SK-N-SH (cell line): ENCODE results near the gene CSNK1G2. TPM values are rescaled to one million over a fixed set of nuclear protein-coding genes. Genes with fewer than 3 reads are reported as not detected.

ENCODE experiments used
- CTCF ChIA-PET: fragments of 300-600, 350-600 bp; formaldehyde crosslinking; extraction: SDS; loops from one replicate; lab custom pipeline; 2021; lab: Yijun Ruan, JAX
- POLR2A ChIA-PET: fragments of 350-600 bp; sonication (Branson Sonifier 250); formaldehyde crosslinking; extraction: SDS; loops from one replicate; lab custom pipeline; 2020; ENCODE audit warnings: antibody characterized with exemption, inconsistent platforms; lab: Yijun Ruan, JAX
- DNase-seq: peaks from one replicate; pipeline ENCODE4 v3.0.0; 2012
- H2AFZ ChIP-seq: fragments of 200-600 bp; sonication (generic); 2 replicates; pipeline ENCODE4 v1.8.1; 2016; ENCODE audit warnings: antibody characterized with exemption, mild to moderate bottlenecking, low read depth
- H3F3A ChIP-seq: fragments of 200-600 bp; sonication (generic); replicated peaks from 2 replicates; pipeline ENCODE3; 2016; ENCODE audit warnings: antibody characterized with exemption, mild to moderate bottlenecking; ENCODE audit not compliant: insufficient read depth
- H3K27ac ChIP-seq, 2 experiments: fragments of 200-500 bp in 1 of 2; fragments of 200-600 bp in 1 of 2; sonication (Bioruptor generic) in 1 of 2; sonication (generic), shearing (Covaris generic) in 1 of 2; 2 replicates each; pipeline versions ENCODE4 v1.5.1 to v1.6.1; 2014 to 2016; ENCODE audit warnings: low read depth in 2 of 2, inconsistent platforms in 1 of 2, low read length in 1 of 2, mild to moderate bottlenecking in 1 of 2, mixed read lengths in 1 of 2
- H3K27me3 ChIP-seq: fragments of 200-600 bp; sonication (generic), shearing (Covaris generic); 2 replicates; pipeline ENCODE4 v1.6.1; 2016; ENCODE audit warnings: mixed run types; ENCODE audit not compliant: insufficient read depth
- H3K36me3 ChIP-seq, 2 experiments: fragments of 200-500 bp in 1 of 2; fragments of 200-600 bp in 1 of 2; sonication (Bioruptor generic) in 1 of 2; sonication (generic) in 1 of 2; replicated peaks in 1 of 2; 2 replicates each; pipeline versions ENCODE3 to v1.5.1; 2014 to 2016; ENCODE audit warnings: low read length in 1 of 2, mild to moderate bottlenecking in 1 of 2; ENCODE audit not compliant: insufficient read depth in 2 of 2, control insufficient read depth in 1 of 2
- H3K4me1 ChIP-seq, 2 experiments: fragments of 200-500 bp in 1 of 2; fragments of 200-600 bp in 1 of 2; sonication (Bioruptor generic) in 1 of 2; sonication (generic), shearing (Covaris generic) in 1 of 2; 2 replicates each; pipeline versions ENCODE4 v1.5.1 to v1.6.1; 2014 to 2016; ENCODE audit warnings: low read depth in 1 of 2, low read length in 1 of 2, mixed run types in 1 of 2; ENCODE audit not compliant: insufficient read depth in 2 of 2, control insufficient read depth in 1 of 2
- H3K4me2 ChIP-seq: fragments of 200-600 bp; sonication (generic), shearing (Covaris generic); 2 replicates; pipeline ENCODE4 v1.6.1; 2017; ENCODE audit warnings: mixed run types
- H3K4me3 ChIP-seq, 2 experiments: fragments of 200-500 bp in 1 of 2; fragments of 200-600 bp in 1 of 2; sonication (Bioruptor generic) in 1 of 2; sonication (generic), shearing (Covaris generic) in 1 of 2; 2 replicates each; pipeline versions ENCODE4 v1.5.1 to v1.8.1; 2014 to 2016; ENCODE audit warnings: low read depth in 2 of 2, inconsistent platforms in 1 of 2, low read length in 1 of 2, mild to moderate bottlenecking in 1 of 2, mixed read lengths in 1 of 2, moderate library complexity in 1 of 2
- H3K79me2 ChIP-seq: fragments of 200-600 bp; sonication (generic); 2 replicates; pipeline ENCODE4 v1.8.1; 2017; ENCODE audit warnings: mild to moderate bottlenecking; ENCODE audit not compliant: insufficient read depth
- H3K9ac ChIP-seq: fragments of 200-600 bp; sonication (generic); 2 replicates; pipeline ENCODE4 v1.6.1; 2017; ENCODE audit warnings: mixed run types
- H3K9me2 ChIP-seq: fragments of 200-600 bp; sonication (generic); 2 replicates; pipeline ENCODE4 v1.6.1; 2017; ENCODE audit warnings: mixed run types
- H3K9me3 ChIP-seq: fragments of 200-600 bp; sonication (generic); 2 replicates; pipeline ENCODE4 v1.6.1; 2017; ENCODE audit warnings: mixed run types, mild to moderate bottlenecking, moderate library complexity
- H4K20me1 ChIP-seq: fragments of 200-600 bp; sonication (generic); 2 replicates; pipeline ENCODE4 v1.6.1; 2017; ENCODE audit warnings: mild to moderate bottlenecking, mixed run types; ENCODE audit not compliant: insufficient read depth
- CHD2 ChIP-seq: fragments of 150-350 bp; IDR thresholded peaks from 2 replicates; pipeline ENCODE4 v1.6.1; 2018; ENCODE audit warnings: low read length; ENCODE audit not compliant: partially characterized antibody
- ELF1 ChIP-seq: IDR thresholded peaks from 2 replicates; pipeline ENCODE4 v1.4.0; 2012
- EP300 ChIP-seq, 2 experiments: IDR thresholded peaks; 2 replicates each; pipeline versions ENCODE4 v1.4.0 to v1.6.1; 2012; ENCODE audit warnings: borderline replicate concordance in 1 of 2, low read depth in 1 of 2, low read length in 1 of 2
- FOSL2 ChIP-seq: IDR thresholded peaks from 2 replicates; pipeline ENCODE4 v1.4.0; 2012; ENCODE audit warnings: low read depth, mild to moderate bottlenecking, moderate library complexity, borderline replicate concordance
- MXI1 ChIP-seq: IDR thresholded peaks from 2 replicates; pipeline ENCODE4 v1.6.1; 2012; ENCODE audit warnings: mild to moderate bottlenecking, low read depth, low read length, improper control_type of control experiment
- NFIC ChIP-seq: IDR thresholded peaks from 2 replicates; pipeline ENCODE4 v1.4.0; 2012; ENCODE audit warnings: borderline replicate concordance
- POLR2AphosphoS5 ChIP-seq: IDR thresholded peaks from 2 replicates; pipeline ENCODE4 v1.6.1; 2012; ENCODE audit warnings: low read depth, low read length
- RAD21 ChIP-seq: IDR thresholded peaks from 2 replicates; pipeline ENCODE4 v1.6.1; 2012; ENCODE audit warnings: mild to moderate bottlenecking, low read length
- REST ChIP-seq: IDR thresholded peaks from 2 replicates; pipeline ENCODE4 v1.6.1; 2012; ENCODE audit warnings: mild to moderate bottlenecking, low read depth, low read length, moderate library complexity
- RFX5 ChIP-seq: IDR thresholded peaks from 2 replicates; pipeline ENCODE4 v1.6.1; 2012; ENCODE audit warnings: mild to moderate bottlenecking, improper control_type of control experiment, low read length
- RXRA ChIP-seq: IDR thresholded peaks from 2 replicates; pipeline ENCODE4 v1.4.0; 2012; ENCODE audit warnings: low read depth, mild to moderate bottlenecking, borderline replicate concordance
- TAF1 ChIP-seq: IDR thresholded peaks from 2 replicates; pipeline ENCODE4 v1.6.1; 2012; ENCODE audit warnings: low read depth, mild to moderate bottlenecking, low read length, moderate library complexity, borderline replicate concordance
- TEAD4 ChIP-seq: IDR thresholded peaks from 2 replicates; pipeline ENCODE4 v1.4.0; 2012; ENCODE audit warnings: mild to moderate bottlenecking, borderline replicate concordance; ENCODE audit not compliant: insufficient read depth
- USF2 ChIP-seq: fragments of 150-350 bp; IDR thresholded peaks from 2 replicates; pipeline ENCODE4 v1.6.1; 2017; ENCODE audit warnings: antibody characterized with exemption, low read length, low read depth, borderline replicate concordance
- WGBS: methylation state at CpG from one replicate; pipeline ENCODE4 v1.1.6; 2017; ENCODE audit warnings: low lambda C conversion rate; 5-methylcytosine and 5-hydroxymethylcytosine counted together
- polyA plus RNA-seq, 3 experiments: library from polyadenylated mRNA; depleted of rRNA; stranded (reverse); fragments of >200 nt; gene quantifications; 2 replicates each; pipeline ENCODE4 v1.2.3, GENCODE V29; 2012

Gene CSNK1G2
- polyA plus RNA-seq, 1 of the 3 experiments (the other 2 are of a cell fraction) = 79.4 TPM

- DNase-seq = no peak
- no peak for TF ChIP-seq FOSL2
- no peak for TF ChIP-seq RAD21
- no peak for TF ChIP-seq ELF1
- TF ChIP-seq USF2 = no peak
- TF ChIP-seq MXI1 = no peak
- no peak for TF ChIP-seq EP300 (IDR thresholded peaks at IDR 0.05; ENCODE audit: borderline replicate concordance in 1 of 2, low read depth in 1 of 2, low read length in 1 of 2)
- TF ChIP-seq TEAD4 = no peak
- no peak for TF ChIP-seq RFX5
- no peak for TF ChIP-seq REST
- no peak for TF ChIP-seq POLR2AphosphoS5
- TF ChIP-seq TAF1 = no peak
- no peak for TF ChIP-seq CHD2
- no peak for TF ChIP-seq NFIC
- no peak for TF ChIP-seq RXRA
- no peak overlapping the region for H3K9ac ChIP-seq
- H3K4me1 ChIP-seq = no peaks in the 10 kb centered on the region
- peaks cover 59% of the 10 kb centered on the region; the same call in 1 of the 2 replicates for H3K79me2 ChIP-seq
- H3K9me2 ChIP-seq = no peaks in the 10 kb centered on the region
- H3K4me2 ChIP-seq = no peak overlapping the region
- ChIA-PET POLR2A (interaction anchor here (0.5 kb wide), 1 partner anchor 133 kb away, joined by 3 read pairs; no protein-coding TSS in a partner anchor), CTCF (no interaction called here)
- WGBS = 93% methylated on average over 5 of the region's 28 CpGs
- H3K4me3 ChIP-seq = no peak overlapping the region
- H2AFZ ChIP-seq = no peak overlapping the region
- H3K27me3 ChIP-seq = no peaks in the 10 kb centered on the region
- H4K20me1 ChIP-seq = peaks cover 37% of the 10 kb centered on the region
- H3K36me3 ChIP-seq = peaks cover 0 to 25% of the 10 kb centered on the region in 2 experiments
- no peaks in the 10 kb centered on the region for H3F3A ChIP-seq
- H3K27ac ChIP-seq = no peak overlapping the region
- no peaks in the 10 kb centered on the region for H3K9me3 ChIP-seq
Measured at GRCh38 chr19:1974381-1975161, 33.6 kb downstream of the CSNK1G2 start.
